ENCODE results near the gene IL4R. TPM values are rescaled to one million over a fixed set of nuclear protein-coding genes. Genes with fewer than 3 reads are reported as not detected.

Gene IL4R
- 28.3 and 28.6 TPM in 2 replicates for total RNA-seq (2021)
- long read RNA-seq, transcript IL4R-202 (11 exons, 3,685 nt), result major isoform, 7 of 32 reads
- long read RNA-seq, partial matches to known transcripts, result 4 of 32 reads
- long read RNA-seq, other reads (novel, unspliced or antisense), result 18 of 32 reads

DNA sequence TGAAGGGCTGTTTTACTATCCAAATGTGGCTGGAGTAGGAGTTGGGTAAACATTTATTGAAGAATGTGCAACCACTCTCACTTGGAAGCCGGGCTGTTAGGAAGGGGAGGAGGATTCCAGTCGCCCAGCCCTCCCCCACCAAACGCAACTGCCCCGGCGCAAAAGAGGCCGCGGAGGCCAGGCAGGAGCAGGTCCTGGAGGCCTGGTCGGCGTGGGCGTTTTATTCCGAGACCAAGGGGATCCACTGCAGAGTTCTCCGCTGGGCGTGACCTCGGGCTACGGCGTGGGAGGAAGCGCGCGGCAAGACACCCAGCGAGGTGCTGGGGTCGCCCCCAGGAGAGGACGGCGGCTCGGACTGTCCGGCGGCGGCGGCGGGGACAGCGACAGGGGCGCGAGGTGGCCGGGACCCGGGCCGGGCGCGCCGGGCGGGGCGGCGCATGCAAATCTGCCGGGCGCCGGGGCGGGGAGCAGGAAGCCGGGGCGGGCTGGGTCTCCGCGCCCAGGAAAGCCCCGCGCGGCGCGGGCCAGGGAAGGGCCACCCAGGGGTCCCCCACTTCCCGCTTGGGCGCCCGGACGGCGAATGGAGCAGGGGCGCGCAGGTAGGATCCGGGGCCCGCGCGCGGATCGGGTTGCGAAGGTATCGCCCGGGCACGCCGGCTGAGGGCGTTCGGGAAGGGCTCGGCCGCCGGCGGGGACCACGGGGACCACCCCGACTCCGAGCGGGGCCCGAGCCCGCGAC is at the start of gene IL4R:
IL4R (plus strand) TSS at position 553 of the 739 bp plus-strand sequence. CDS start 26,230 bp downstream, outside the sequence.
- Mint-ChIP-seq H3K27ac (no peak within 1 kb of the TSS; a peak in 1 of 7 replicates), H3K4me1 (peaks cover 17 to 31% of the 10 kb centered on the region in 2 experiments), H3K36me3 (ENCODE audit: insufficient read depth in 1 of 3, low read depth in 3 of 3) (no peaks in the 10 kb centered on the region), H3K4me3 (peak within 1 kb of the TSS; percentile 81 to 93), H3K9me3 (no peaks in the 10 kb centered on the region; a peak in 1 of 5 replicates), H3K27me3 (ENCODE audit: low read depth) (peaks cover 28% of the 10 kb centered on the region)
- Histone ChIP-seq H3K79me1 (ENCODE audit: insufficient read depth, low read depth, low read length, poor library complexity, severe bottlenecking) (no peaks in the 10 kb centered on the region), H2BK15ac (ENCODE audit: low read depth, low read length) (no peak within 1 kb of the TSS), H3K4ac (ENCODE audit: low read depth, low read length) (no peak within 1 kb of the TSS), H2AFZ (ENCODE audit: low read length) (no peak within 1 kb of the TSS), H3K27ac (ENCODE audit: insufficient read length, low read depth, low read length) (no peak within 1 kb of the TSS), H3K23ac (ENCODE audit: insufficient read length, low read depth, low read length) (no peak within 1 kb of the TSS), H2BK5ac (ENCODE audit: insufficient read length, low read length) (no peak within 1 kb of the TSS), H3K4me1 (ENCODE audit: insufficient read depth, low read length) (peaks cover 7% of the 10 kb centered on the region; the same call in 1 of the 2 replicates), H3K23me2 (ENCODE audit: insufficient read length, low read depth, low read length, poor library complexity, severe bottlenecking) (peaks cover 10% of the 10 kb centered on the region), H2AK5ac (ENCODE audit: insufficient read length, low read length) (no peak within 1 kb of the TSS), H2BK12ac (ENCODE audit: insufficient read length, low read depth, low read length) (no peak within 1 kb of the TSS), H2BK120ac (ENCODE audit: low read depth, low read length, poor library complexity, severe bottlenecking) (no peak within 1 kb of the TSS), H3K18ac (ENCODE audit: insufficient read length, low read depth, low read length) (peak within 1 kb of the TSS; percentile 54), H3K4me2 (ENCODE audit: insufficient read depth, insufficient read length, low read length) (peak within 1 kb of the TSS; percentile 89), H3K56ac (ENCODE audit: insufficient read length, low read depth, low read length) (no peak within 1 kb of the TSS), H3K9me3 (ENCODE audit: control insufficient read depth, low read depth, low read length) (no peaks in the 10 kb centered on the region), H4K5ac (ENCODE audit: insufficient read length, low read depth, low read length) (no peak within 1 kb of the TSS), H4K8ac (replicated peaks; ENCODE audit: insufficient read length, low read depth, low read length) (no peak within 1 kb of the TSS), H4K91ac (ENCODE audit: insufficient read length, low read depth, low read length) (no peak within 1 kb of the TSS), H3K14ac (ENCODE audit: insufficient read depth, low read length) (peak within 1 kb of the TSS; percentile 83), H4K20me1 (ENCODE audit: control insufficient read depth, insufficient read depth, insufficient read length) (peaks cover 2% of the 10 kb centered on the region), H2BK20ac (ENCODE audit: low read depth, low read length, poor library complexity, severe bottlenecking) (no peak within 1 kb of the TSS), H3K27me3 (ENCODE audit: insufficient read depth, low read length) (no peaks in the 10 kb centered on the region), H3T11ph (ENCODE audit: low read length) (no peak within 1 kb of the TSS), H3K79me2 (ENCODE audit: insufficient read depth, low read length) (no peaks in the 10 kb centered on the region), H3K9ac (ENCODE audit: extremely low read depth, insufficient read length, low read length) (peak within 1 kb of the TSS; percentile 64)
- no CpG with 5 or more reads among the region's 85 CpGs for WGBS (ENCODE audit: extremely low coverage, insufficient read length, low lambda C conversion rate)
- TF ChIP-seq, protein P1, sequence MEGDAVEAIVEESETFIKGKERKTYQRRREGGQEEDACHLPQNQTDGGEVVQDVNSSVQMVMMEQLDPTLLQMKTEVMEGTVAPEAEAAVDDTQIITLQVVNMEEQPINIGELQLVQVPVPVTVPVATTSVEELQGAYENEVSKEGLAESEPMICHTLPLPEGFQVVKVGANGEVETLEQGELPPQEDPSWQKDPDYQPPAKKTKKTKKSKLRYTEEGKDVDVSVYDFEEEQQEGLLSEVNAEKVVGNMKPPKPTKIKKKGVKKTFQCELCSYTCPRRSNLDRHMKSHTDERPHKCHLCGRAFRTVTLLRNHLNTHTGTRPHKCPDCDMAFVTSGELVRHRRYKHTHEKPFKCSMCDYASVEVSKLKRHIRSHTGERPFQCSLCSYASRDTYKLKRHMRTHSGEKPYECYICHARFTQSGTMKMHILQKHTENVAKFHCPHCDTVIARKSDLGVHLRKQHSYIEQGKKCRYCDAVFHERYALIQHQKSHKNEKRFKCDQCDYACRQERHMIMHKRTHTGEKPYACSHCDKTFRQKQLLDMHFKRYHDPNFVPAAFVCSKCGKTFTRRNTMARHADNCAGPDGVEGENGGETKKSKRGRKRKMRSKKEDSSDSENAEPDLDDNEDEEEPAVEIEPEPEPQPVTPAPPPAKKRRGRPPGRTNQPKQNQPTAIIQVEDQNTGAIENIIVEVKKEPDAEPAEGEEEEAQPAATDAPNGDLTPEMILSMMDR (conservative IDR thresholded peaks at IDR 0.05), result no peak
- DNase-seq, result peak; percentile 50
